ENCODE results near the gene PEX16. TPM values are rescaled to one million over a fixed set of nuclear protein-coding genes. Genes with fewer than 3 reads are reported as not detected.

Gene PEX16
- total and polyA plus RNA-seq, 9 of the 15 experiments (the other 6 are each of a cell fraction or from before 2014, with no cell fraction given): 1.5 to 43.9 (median 14.6) TPM

Other genes with a start within 250 kb of the PEX16 start
- 3.6 and 5.4 TPM in 2 replicates for gene SLC35C1, start 112.7 kb downstream of the PEX16 start, total RNA-seq (2014; rRNA removed)
- gene SLC35C1, start 112.7 kb downstream of the PEX16 start, total RNA-seq (2014; rRNA removed; fragmentation: Illumina TruSeq; extraction: Trizol): 0.96 and 1.5 TPM in 2 replicates
- gene SLC35C1, start 112.7 kb downstream of the PEX16 start, total RNA-seq (2015; rRNA removed; fragmentation: Illumina TruSeq; extraction: Trizol): 2.4 and 3.0 TPM in 2 replicates
- gene SLC35C1, start 112.7 kb downstream of the PEX16 start, total RNA-seq (2021): 13.1 and 14.9 TPM in 2 replicates
- 1.3 and 2.6 TPM in 2 replicates for gene SLC35C1, start 112.7 kb downstream of the PEX16 start, polyA plus RNA-seq (2011; rRNA removed)
- 7.4 and 9.7 TPM in 2 replicates for gene SLC35C1, start 112.7 kb downstream of the PEX16 start, polyA plus RNA-seq (2014; fragmentation: Illumina TruSeq; extraction: Trizol)
- gene SLC35C1, start 112.7 kb downstream of the PEX16 start, polyA plus RNA-seq (2014; fragmentation: Nextera tagmentation; extraction: Ambion mirVana): under 1 TPM; 0.65 to 0.98 TPM
- gene SLC35C1, start 112.7 kb downstream of the PEX16 start, polyA plus RNA-seq (2014; rRNA removed): 4.2 and 4.4 TPM in 2 replicates
- 15.1 and 18.3 TPM in 2 replicates for gene CRY2, start 70.4 kb downstream of the PEX16 start, total RNA-seq (2014; rRNA removed)
- 8.5 and 10.4 TPM in 2 replicates for gene CRY2, start 70.4 kb downstream of the PEX16 start, total RNA-seq (2014; rRNA removed; fragmentation: Illumina TruSeq; extraction: Trizol)
- gene CRY2, start 70.4 kb downstream of the PEX16 start, total RNA-seq (2015; rRNA removed; fragmentation: Illumina TruSeq; extraction: Trizol): 10.9 and 13.3 TPM in 2 replicates
- gene CRY2, start 70.4 kb downstream of the PEX16 start, total RNA-seq (2021): 23.9 and 24.0 TPM in 2 replicates
- gene CRY2, start 70.4 kb downstream of the PEX16 start, polyA plus RNA-seq (2011; rRNA removed): 15.8 and 21.7 TPM in 2 replicates
- 14.5 and 14.8 TPM in 2 replicates for gene CRY2, start 70.4 kb downstream of the PEX16 start, polyA plus RNA-seq (2014; fragmentation: Illumina TruSeq; extraction: Trizol)
- 1 to 10 TPM; 2.3 to 3.3 TPM for gene CRY2, start 70.4 kb downstream of the PEX16 start, polyA plus RNA-seq (2014; fragmentation: Nextera tagmentation; extraction: Ambion mirVana)
- 13.5 and 17.1 TPM in 2 replicates for gene CRY2, start 70.4 kb downstream of the PEX16 start, polyA plus RNA-seq (2014; rRNA removed)
- 5.4 and 8.0 TPM in 2 replicates for gene MAPK8IP1, start 32.2 kb downstream of the PEX16 start, total RNA-seq (2014; rRNA removed)
- gene MAPK8IP1, start 32.2 kb downstream of the PEX16 start, total RNA-seq (2014; rRNA removed; fragmentation: Illumina TruSeq; extraction: Trizol): 0.89 and 1.5 TPM in 2 replicates
- gene MAPK8IP1, start 32.2 kb downstream of the PEX16 start, total RNA-seq (2015; rRNA removed; fragmentation: Illumina TruSeq; extraction: Trizol): 2.1 and 2.3 TPM in 2 replicates
- 6.6 and 6.9 TPM in 2 replicates for gene MAPK8IP1, start 32.2 kb downstream of the PEX16 start, total RNA-seq (2021)
- 2.5 and 3.9 TPM in 2 replicates for gene MAPK8IP1, start 32.2 kb downstream of the PEX16 start, polyA plus RNA-seq (2011; rRNA removed)
- gene MAPK8IP1, start 32.2 kb downstream of the PEX16 start, polyA plus RNA-seq (2014; fragmentation: Illumina TruSeq; extraction: Trizol): 2.9 and 4.0 TPM in 2 replicates
- gene MAPK8IP1, start 32.2 kb downstream of the PEX16 start, polyA plus RNA-seq (2014; fragmentation: Nextera tagmentation; extraction: Ambion mirVana): under 1 TPM; 0.13 to 0.14 TPM
- 4.3 and 4.9 TPM in 2 replicates for gene MAPK8IP1, start 32.2 kb downstream of the PEX16 start, polyA plus RNA-seq (2014; rRNA removed)
- 1.5 TPM in 1 of 2 replicates, not detected in the other for gene FREY1, start 10.6 kb downstream of the PEX16 start, total RNA-seq (2014; rRNA removed)
- gene FREY1, start 10.6 kb downstream of the PEX16 start, total RNA-seq (2014; rRNA removed; fragmentation: Illumina TruSeq; extraction: Trizol): not detected in 2 replicates
- gene FREY1, start 10.6 kb downstream of the PEX16 start, total RNA-seq (2015; rRNA removed; fragmentation: Illumina TruSeq; extraction: Trizol): 0.83 and 1.1 TPM in 2 replicates
- 0.76 and 1.1 TPM in 2 replicates for gene FREY1, start 10.6 kb downstream of the PEX16 start, total RNA-seq (2021)
- gene FREY1, start 10.6 kb downstream of the PEX16 start, polyA plus RNA-seq (2011; rRNA removed): 0.28 TPM in 1 of 2 replicates, not detected in the other
- 0.25 TPM in 1 of 2 replicates, not detected in the other for gene FREY1, start 10.6 kb downstream of the PEX16 start, polyA plus RNA-seq (2014; fragmentation: Illumina TruSeq; extraction: Trizol)
- gene FREY1, start 10.6 kb downstream of the PEX16 start, polyA plus RNA-seq (2014; fragmentation: Nextera tagmentation; extraction: Ambion mirVana): not detected
- not detected in 2 replicates for gene FREY1, start 10.6 kb downstream of the PEX16 start, polyA plus RNA-seq (2014; rRNA removed)
- gene LARGE2, start 4.8 kb upstream of the PEX16 start, total RNA-seq (2014; rRNA removed): 6.6 and 8.7 TPM in 2 replicates
- 1.7 and 2.5 TPM in 2 replicates for gene LARGE2, start 4.8 kb upstream of the PEX16 start, total RNA-seq (2014; rRNA removed; fragmentation: Illumina TruSeq; extraction: Trizol)
- 2.6 and 2.7 TPM in 2 replicates for gene LARGE2, start 4.8 kb upstream of the PEX16 start, total RNA-seq (2015; rRNA removed; fragmentation: Illumina TruSeq; extraction: Trizol)
- gene LARGE2, start 4.8 kb upstream of the PEX16 start, total RNA-seq (2021): 12.6 and 14.1 TPM in 2 replicates
- gene LARGE2, start 4.8 kb upstream of the PEX16 start, polyA plus RNA-seq (2011; rRNA removed): 7.2 and 12.7 TPM in 2 replicates
- 8.9 and 16.3 TPM in 2 replicates for gene LARGE2, start 4.8 kb upstream of the PEX16 start, polyA plus RNA-seq (2014; fragmentation: Illumina TruSeq; extraction: Trizol)
- under 1 TPM; 0.56 to 0.80 TPM for gene LARGE2, start 4.8 kb upstream of the PEX16 start, polyA plus RNA-seq (2014; fragmentation: Nextera tagmentation; extraction: Ambion mirVana)
- 12.4 and 15.8 TPM in 2 replicates for gene LARGE2, start 4.8 kb upstream of the PEX16 start, polyA plus RNA-seq (2014; rRNA removed)
- gene PHF21A, start 203.6 kb upstream of the PEX16 start, total RNA-seq (2014; rRNA removed): 7.7 and 13.3 TPM in 2 replicates
- gene PHF21A, start 203.6 kb upstream of the PEX16 start, total RNA-seq (2014; rRNA removed; fragmentation: Illumina TruSeq; extraction: Trizol): 8.6 and 9.7 TPM in 2 replicates
- gene PHF21A, start 203.6 kb upstream of the PEX16 start, total RNA-seq (2015; rRNA removed; fragmentation: Illumina TruSeq; extraction: Trizol): 8.5 and 10.7 TPM in 2 replicates
- gene PHF21A, start 203.6 kb upstream of the PEX16 start, total RNA-seq (2021): 20.4 and 26.6 TPM in 2 replicates
- 12.8 and 20.2 TPM in 2 replicates for gene PHF21A, start 203.6 kb upstream of the PEX16 start, polyA plus RNA-seq (2011; rRNA removed)
- gene PHF21A, start 203.6 kb upstream of the PEX16 start, polyA plus RNA-seq (2014; fragmentation: Illumina TruSeq; extraction: Trizol): 25.7 and 32.4 TPM in 2 replicates
- gene PHF21A, start 203.6 kb upstream of the PEX16 start, polyA plus RNA-seq (2014; fragmentation: Nextera tagmentation; extraction: Ambion mirVana): 1 to 10 TPM; 1.5 to 2.2 TPM
- 12.7 and 14.5 TPM in 2 replicates for gene PHF21A, start 203.6 kb upstream of the PEX16 start, polyA plus RNA-seq (2014; rRNA removed)

All from K562 (cell line).